Stimulated activated naive B cell treated with anti-CD40 and anti-IgM and Interleukin-4, amounts not matched to agents 10 μg/mL and 1 μg/mL and 100 μg/mL, for 72 hours (primary cell): Measurements from ENCODE around the gene FRMPD1.

Experiments used
- ATAC-seq, 2 donors: fragments of 150-1000 bp; cut with Tn5 transposase; replicated peaks; 2 replicates each; pipeline ENCODE4 v1.10.0; 2021; ENCODE audit warnings: moderate library complexity in 1 of 2
- DNase-seq: peaks from one replicate; pipeline ENCODE4 v3.0.0; 2021
- H3K27ac Mint-ChIP-seq: one replicate; pipeline ENCODE4 v1.8.0; 2022; ENCODE audit warnings: mild to moderate bottlenecking, mixed read lengths
- H3K27me3 Mint-ChIP-seq, 2 donors: one replicate each; pipeline ENCODE4 v1.8.0; 2022; ENCODE audit warnings: mixed read lengths in 2 of 2
- H3K36me3 Mint-ChIP-seq, 2 donors: one replicate each; pipeline ENCODE4 v1.8.0; 2022; ENCODE audit warnings: mixed read lengths in 2 of 2, mild to moderate bottlenecking in 1 of 2
- H3K4me1 Mint-ChIP-seq, 2 donors: one replicate each; pipeline ENCODE4 v1.8.0; 2022; ENCODE audit warnings: mixed read lengths in 2 of 2, mild to moderate bottlenecking in 1 of 2
- H3K4me3 Mint-ChIP-seq, 2 donors: one replicate each; pipeline ENCODE4 v1.8.0; 2022; ENCODE audit warnings: mild to moderate bottlenecking in 2 of 2, mixed read lengths in 2 of 2, moderate library complexity in 1 of 2
- H3K9me3 Mint-ChIP-seq, 2 donors: one replicate each; pipeline ENCODE4 v1.8.0; 2022; ENCODE audit warnings: mixed read lengths in 2 of 2, mild to moderate bottlenecking in 1 of 2

The FRMPD1 gene

DNA sequence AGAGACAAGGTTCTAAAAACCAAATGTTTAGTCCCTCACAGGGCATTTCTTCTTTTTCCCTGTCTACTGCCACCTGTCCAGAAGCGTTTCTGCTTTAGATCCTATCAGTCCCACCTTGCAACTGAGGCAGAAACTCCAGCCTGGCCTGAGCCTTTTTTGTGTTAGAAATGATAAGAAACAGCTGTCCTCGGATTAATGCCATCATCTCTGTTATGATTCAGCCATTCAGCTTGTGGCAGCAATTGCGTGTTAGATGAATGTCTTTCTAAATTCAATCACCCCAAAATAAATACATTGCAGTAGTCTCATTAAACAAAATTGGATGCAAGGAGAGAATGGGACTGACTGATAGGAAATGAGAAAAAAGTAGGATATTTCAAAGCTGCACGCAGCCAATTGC is 28.3 kb upstream of the FRMPD1 start:
- Mint-ChIP-seq H3K27me3 (peaks cover 0 to 6% of the 10 kb centered on the region in 2 donors), H3K36me3 (no peaks in the 10 kb centered on the region), H3K27ac (no peak overlapping the region), H3K9me3 (no peaks in the 10 kb centered on the region), H3K4me1 (peaks cover 2 to 4% of the 10 kb centered on the region in 2 donors), H3K4me3 (no peak overlapping the region)
- ATAC-seq (no peak), DNase-seq (no peak)

DNA sequence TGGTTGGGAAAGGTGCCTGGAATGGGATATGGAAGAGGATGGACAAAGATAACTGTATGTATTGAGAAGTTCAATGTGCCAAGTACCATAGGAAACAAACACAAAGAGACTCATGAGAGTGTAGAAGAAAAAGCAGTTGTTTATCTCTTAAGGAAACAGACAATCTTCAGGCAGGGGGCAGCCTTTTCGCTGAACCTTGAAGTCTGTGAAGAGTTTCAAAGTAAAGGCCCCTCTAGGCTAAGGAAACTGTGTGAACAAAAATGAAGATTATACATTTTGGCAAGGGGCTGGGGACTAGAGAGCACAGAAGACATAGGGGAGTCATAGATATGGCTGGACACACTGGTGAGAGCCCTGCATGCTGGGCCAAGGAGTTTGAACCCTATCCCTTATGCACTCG is 27.5 kb upstream of the FRMPD1 start:
- Mint-ChIP-seq H3K4me3 (no peak overlapping the region), H3K27ac (no peak overlapping the region), H3K36me3 (no peaks in the 10 kb centered on the region), H3K9me3 (no peaks in the 10 kb centered on the region), H3K27me3 (peaks cover 0 to 6% of the 10 kb centered on the region in 2 donors), H3K4me1 (peaks cover 2 to 4% of the 10 kb centered on the region in 2 donors)
- DNase-seq (no peak), ATAC-seq (no peak)

DNA sequence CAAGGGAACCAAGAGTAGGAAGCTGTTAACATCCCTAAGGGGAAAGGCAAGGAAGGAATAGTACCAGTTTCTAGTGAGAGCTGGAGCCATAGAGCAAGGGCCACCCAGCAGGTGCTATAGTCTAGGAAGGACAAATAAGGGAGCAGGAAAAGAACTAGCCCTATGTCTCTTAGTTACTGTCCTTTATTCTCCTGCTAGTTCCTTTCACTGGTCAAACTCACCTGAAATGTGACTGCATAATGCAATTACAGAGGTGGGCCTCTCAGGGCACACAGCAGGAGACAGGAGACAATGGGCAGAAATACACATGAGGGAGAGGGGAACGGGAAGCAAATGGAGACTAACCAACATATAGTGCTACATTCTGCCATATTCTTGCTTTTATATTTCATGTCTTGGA is 26.7 kb upstream of the FRMPD1 start:
- H3K4me1 Mint-ChIP-seq = peaks cover 2 to 4% of the 10 kb centered on the region in 2 donors
- H3K27ac Mint-ChIP-seq = no peak overlapping the region
- H3K4me3 Mint-ChIP-seq = no peak overlapping the region
- peaks cover 0 to 6% of the 10 kb centered on the region in 2 donors for H3K27me3 Mint-ChIP-seq
- DNase-seq (no peak), ATAC-seq (no peak)
- H3K36me3 Mint-ChIP-seq = no peaks in the 10 kb centered on the region
- H3K9me3 Mint-ChIP-seq = no peaks in the 10 kb centered on the region

DNA sequence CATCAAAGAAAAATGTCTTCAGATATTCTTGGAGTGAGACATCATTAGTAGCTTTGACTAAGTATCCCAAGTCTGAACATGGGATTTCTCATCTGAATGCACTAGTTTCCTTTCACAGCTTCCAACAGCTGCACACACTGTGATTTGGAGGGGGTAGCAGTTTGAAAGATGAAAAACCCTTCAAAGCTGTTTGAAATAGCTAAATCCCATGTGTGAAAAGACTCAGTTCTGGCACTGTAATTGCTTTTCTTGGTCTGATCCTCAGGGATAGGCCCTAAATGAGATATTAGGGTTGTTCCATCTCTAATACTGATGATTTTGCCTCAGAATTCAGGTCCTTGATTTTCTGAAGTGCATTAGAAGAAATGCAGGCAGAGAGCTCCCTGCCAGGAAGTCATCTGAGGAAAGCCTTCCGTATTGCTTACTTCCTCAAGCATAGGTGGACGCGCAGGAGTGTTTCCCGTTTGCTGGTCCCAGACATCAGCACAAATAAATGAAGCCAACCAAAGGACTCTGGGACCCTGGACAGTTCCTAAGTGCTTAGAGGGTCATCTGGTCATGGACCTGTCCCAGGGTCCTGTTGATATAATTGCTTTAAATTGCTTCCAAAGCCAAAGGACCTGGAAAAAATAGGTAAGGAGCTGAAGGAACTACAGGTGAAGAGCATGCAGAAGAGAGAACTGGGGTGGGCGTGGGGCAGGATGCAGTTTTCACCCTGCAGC is 25.6 kb upstream of the FRMPD1 start:
- no peak overlapping the region for H3K27ac Mint-ChIP-seq
- H3K4me1 Mint-ChIP-seq = peaks cover 2 to 4% of the 10 kb centered on the region in 2 donors
- DNase-seq = no peak
- H3K9me3 Mint-ChIP-seq = no peaks in the 10 kb centered on the region
- H3K4me3 Mint-ChIP-seq = no peak overlapping the region
- ATAC-seq = no peak
- peaks cover 0 to 6% of the 10 kb centered on the region in 2 donors for H3K27me3 Mint-ChIP-seq
- no peaks in the 10 kb centered on the region for H3K36me3 Mint-ChIP-seq

DNA sequence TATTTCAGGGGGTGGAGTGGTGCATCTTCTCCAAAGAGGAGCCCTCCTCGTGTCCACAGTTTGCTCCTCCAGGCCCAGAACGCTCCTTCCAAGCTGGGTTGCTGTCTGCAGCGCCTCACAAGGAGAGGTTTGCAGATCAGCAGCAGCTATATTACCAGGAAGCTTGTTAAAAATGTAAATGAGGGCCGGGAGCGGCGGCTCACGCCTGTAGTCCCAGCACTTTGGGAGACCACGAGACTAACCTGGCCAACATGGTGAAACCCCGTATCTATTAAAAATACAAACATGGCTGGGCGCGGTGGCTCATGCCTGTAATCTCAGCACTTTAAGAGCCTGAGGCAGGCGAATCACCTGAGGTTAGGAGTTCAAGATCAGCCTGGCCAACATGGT is 25.0 kb upstream of the FRMPD1 start:
- no peak overlapping the region for H3K27ac Mint-ChIP-seq
- DNase-seq (no peak), ATAC-seq (no peak)
- no peak overlapping the region for H3K4me3 Mint-ChIP-seq
- H3K9me3 Mint-ChIP-seq = no peaks in the 10 kb centered on the region
- H3K4me1 Mint-ChIP-seq = peaks cover 2 to 4% of the 10 kb centered on the region in 2 donors
- no peaks in the 10 kb centered on the region for H3K36me3 Mint-ChIP-seq
- peaks cover 0 to 6% of the 10 kb centered on the region in 2 donors for H3K27me3 Mint-ChIP-seq

DNA sequence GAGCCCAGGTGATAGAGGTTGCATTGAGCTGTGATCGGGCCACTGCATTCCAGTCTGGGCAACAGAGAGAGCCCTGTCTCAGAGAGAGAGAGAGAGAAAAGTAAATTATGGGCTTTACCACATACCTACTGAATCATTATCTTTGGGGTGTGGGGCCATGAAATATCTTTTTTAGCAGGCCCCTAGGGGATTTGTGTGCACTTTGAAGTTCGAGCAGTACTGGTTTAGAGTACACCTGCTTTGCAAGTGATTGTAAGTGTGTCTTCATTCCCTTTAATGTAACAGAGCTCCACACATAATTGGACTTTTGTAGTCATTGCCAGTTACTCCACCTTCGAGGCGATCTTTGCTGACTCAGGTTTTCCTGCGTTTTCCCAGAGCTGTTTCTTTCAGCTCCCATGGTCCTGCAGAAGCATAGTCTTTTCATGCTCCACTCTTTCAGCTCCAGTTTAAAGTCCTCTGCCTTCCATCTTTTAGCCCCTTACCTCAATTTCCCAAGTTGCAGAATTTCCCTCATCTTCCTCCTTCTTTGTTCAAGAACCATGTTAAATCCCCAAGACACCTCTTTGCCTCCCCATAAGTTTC is 24.0 kb upstream of the FRMPD1 start:
- no peak for DNase-seq
- Mint-ChIP-seq H3K27ac (no peak overlapping the region), H3K36me3 (no peaks in the 10 kb centered on the region), H3K27me3 (no peaks in the 10 kb centered on the region), H3K4me3 (no peak overlapping the region), H3K9me3 (no peaks in the 10 kb centered on the region), H3K4me1 (peaks cover 0 to 2% of the 10 kb centered on the region in 2 donors)
- ATAC-seq = no peak

DNA sequence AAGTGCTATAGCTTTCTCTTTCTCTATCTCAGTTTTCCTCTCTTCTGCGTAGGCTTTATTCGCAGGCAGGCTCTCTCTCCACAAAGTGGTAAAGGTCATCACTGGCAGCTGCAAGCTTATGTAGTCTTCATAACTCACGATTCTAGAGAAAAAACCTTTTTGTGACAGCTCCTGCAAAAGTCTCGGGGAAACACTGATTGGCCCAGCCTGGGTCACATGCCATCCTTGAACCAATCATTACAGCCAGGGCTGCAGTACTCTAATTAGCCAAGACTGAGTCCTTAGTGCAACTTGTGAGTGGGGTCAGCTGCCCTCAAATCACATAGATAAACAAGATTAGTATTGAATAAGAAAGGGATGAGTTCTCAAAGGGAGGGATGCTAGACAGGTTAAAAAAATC is 18.3 kb upstream of the FRMPD1 start:
- H3K9me3 Mint-ChIP-seq = no peaks in the 10 kb centered on the region
- DNase-seq = no peak

DNA sequence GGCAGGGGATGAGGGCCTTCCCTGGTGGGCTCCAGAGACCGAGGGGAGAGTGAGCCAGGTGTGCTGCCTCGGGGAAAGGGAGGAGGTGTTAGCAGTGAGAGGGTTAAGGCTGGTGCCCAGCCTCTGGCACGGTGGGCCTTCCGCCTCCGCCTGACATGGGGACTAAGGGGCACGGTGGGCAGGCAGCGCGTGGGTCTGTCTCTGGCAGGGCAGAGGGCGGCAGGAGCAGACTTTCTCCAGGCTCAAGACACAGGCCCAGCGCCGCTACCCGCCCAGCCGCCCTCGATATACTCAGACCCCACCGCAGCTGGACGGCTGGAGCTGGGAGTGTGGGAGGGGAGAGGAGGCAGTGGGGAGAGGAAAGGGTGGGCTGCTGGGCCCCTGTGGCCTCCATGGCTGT is 14.9 kb upstream of the FRMPD1 start:
- Mint-ChIP-seq H3K36me3 (no peaks in the 10 kb centered on the region), H3K4me3 (no peak overlapping the region), H3K27me3 (peaks cover 9 to 12% of the 10 kb centered on the region in 2 donors), H3K4me1 (no peaks in the 10 kb centered on the region), H3K9me3 (no peaks in the 10 kb centered on the region), H3K27ac (peak overlapping the region; percentile 32)
- DNase-seq (no peak), ATAC-seq (no peak)

More for the DNA sequence above, 18.3 kb upstream of the FRMPD1 start:
- no peaks in the 10 kb centered on the region for H3K36me3 Mint-ChIP-seq
- H3K4me3 Mint-ChIP-seq = no peak overlapping the region
- H3K4me1 Mint-ChIP-seq = no peaks in the 10 kb centered on the region
- H3K27ac Mint-ChIP-seq = no peak overlapping the region
- peaks cover 9 to 12% of the 10 kb centered on the region in 2 donors for H3K27me3 Mint-ChIP-seq
- no peak for ATAC-seq

DNA sequence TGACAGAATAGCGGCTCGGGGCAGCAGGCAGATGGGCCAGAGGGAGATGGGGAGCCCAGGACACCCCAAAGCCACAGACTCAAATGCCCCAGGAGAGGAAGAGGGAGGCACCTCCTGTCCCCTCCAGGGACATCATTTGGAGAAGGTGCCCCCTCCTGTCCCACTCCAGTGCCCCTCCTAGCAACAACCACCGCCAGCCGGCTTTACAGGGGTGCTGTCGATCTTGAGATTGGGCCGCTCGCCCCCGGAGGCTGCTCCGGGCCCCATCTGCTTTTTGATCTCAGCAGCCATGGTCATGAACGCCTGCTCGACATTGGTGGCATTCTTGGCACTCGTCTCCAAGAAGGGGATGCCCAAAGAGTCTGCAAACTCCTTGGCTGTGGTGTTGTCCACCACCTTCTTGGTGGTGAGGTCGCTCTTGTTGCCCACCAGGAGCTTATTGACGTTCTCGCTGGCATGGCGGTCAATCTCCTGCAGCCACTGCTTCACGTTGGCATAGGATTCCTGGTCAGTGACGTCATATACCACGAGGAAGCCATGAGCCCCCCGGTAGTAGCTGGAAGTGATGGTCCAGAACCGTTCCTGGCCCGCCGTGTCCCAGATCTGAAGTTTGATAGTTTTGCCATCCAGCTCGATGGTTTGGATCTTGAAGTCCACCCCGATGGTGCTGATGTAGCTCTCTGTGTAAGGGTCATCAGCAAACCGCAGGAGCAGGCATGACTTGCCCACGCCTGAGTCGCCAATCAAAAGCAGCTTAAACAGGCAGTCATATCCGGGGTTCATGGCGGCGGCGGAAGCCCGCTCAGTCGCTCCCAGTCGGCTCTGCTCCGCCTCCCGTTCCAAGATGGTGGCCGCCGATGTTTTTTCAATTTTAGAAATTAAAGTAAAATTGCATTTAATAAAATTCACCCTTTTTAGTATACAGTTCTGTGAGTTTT is 14.0 kb upstream of the FRMPD1 start:
- ATAC-seq (no peak), DNase-seq (no peak)
- Mint-ChIP-seq H3K4me3 (no peak overlapping the region), H3K36me3 (no peaks in the 10 kb centered on the region), H3K27me3 (peaks cover 9 to 12% of the 10 kb centered on the region in 2 donors), H3K9me3 (no peaks in the 10 kb centered on the region), H3K4me1 (no peaks in the 10 kb centered on the region), H3K27ac (no peak overlapping the region)

DNA sequence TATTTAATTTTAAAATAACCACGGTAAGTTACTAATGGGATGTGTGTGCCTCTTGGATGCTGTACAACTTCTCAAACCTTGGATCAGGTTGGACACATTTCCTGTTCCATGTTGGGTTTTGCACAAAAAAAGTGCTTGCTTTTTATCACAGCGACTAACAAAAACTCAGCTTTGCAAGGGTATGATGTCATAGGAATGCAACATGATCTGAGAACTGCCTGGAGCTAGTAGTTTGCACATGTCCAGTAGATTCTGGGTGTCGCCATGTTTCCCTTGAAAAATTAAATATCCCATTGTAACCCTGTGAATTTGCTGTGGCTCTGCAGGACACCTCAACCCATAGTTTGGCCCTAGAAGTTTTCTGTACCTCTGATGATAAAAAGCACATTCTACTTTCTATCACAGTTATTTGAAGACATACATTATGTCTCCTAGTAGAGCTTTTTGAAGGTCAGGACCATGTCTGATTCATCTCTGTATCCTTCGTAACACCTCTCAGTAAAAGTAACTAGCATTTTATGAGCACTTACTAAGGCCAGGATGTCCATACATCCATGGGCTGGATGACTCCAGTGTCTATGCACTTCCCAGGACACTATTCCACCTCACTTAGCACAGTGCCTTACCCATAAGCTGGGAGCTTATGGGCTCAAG is 11.5 kb upstream of the FRMPD1 start:
- ATAC-seq = no peak
- no peak overlapping the region for H3K27ac Mint-ChIP-seq
- peaks cover 9 to 18% of the 10 kb centered on the region in 2 donors for H3K27me3 Mint-ChIP-seq
- H3K4me3 Mint-ChIP-seq = no peak overlapping the region
- no peak for DNase-seq
- no peaks in the 10 kb centered on the region for H3K36me3 Mint-ChIP-seq
- H3K9me3 Mint-ChIP-seq = no peaks in the 10 kb centered on the region
- H3K4me1 Mint-ChIP-seq = peaks cover 0 to 13% of the 10 kb centered on the region in 2 donors

DNA sequence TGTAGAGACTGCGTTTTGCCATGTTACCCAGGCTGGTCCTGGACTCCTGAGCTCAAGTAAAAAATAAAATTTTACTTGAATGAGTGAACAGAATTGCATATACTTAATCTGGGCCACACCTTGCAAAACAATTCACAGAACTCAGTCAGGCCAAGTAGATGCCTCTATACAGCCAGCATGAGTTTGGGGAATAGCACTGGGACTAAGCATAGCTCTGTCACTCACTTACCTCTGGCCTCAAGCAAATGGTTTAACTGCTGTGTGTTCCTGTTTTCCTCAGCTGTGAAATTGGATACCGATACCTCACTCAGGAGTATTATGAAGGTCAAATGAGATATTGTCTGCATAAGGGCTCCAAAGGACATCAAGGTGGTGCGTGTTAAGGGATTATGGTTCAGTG is 10.9 kb upstream of the FRMPD1 start:
- DNase-seq (no peak), ATAC-seq (no peak)
- Mint-ChIP-seq H3K4me1 (peaks cover 0 to 13% of the 10 kb centered on the region in 2 donors), H3K9me3 (no peaks in the 10 kb centered on the region), H3K27ac (no peak overlapping the region), H3K27me3 (peaks cover 15 to 23% of the 10 kb centered on the region in 2 donors), H3K4me3 (no peak overlapping the region), H3K36me3 (no peaks in the 10 kb centered on the region)

DNA sequence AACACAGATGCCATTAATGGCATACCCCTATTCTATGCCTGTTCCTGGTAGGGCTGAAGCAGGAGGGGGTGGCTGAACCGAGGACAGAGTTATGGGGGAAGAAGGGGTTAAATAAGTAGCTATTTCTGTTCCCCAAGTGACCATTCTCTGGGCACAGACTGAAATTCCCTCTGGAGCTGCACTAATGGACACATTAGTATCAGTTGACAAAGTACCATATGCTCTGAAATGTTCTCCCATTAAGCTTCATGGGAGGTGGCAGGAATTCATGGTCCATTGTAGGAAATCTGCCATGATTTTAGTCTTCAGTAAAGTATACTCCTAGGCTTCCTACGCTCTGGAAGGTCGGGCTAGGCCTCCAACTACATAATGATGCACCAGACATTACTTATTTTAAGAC is 10.5 kb upstream of the FRMPD1 start:
- Mint-ChIP-seq H3K4me1 (peaks cover 0 to 13% of the 10 kb centered on the region in 2 donors), H3K27ac (no peak overlapping the region), H3K27me3 (peaks cover 17 to 26% of the 10 kb centered on the region in 2 donors), H3K4me3 (no peak overlapping the region), H3K36me3 (no peaks in the 10 kb centered on the region), H3K9me3 (no peaks in the 10 kb centered on the region)
- no peak for DNase-seq
- no peak for ATAC-seq

DNA sequence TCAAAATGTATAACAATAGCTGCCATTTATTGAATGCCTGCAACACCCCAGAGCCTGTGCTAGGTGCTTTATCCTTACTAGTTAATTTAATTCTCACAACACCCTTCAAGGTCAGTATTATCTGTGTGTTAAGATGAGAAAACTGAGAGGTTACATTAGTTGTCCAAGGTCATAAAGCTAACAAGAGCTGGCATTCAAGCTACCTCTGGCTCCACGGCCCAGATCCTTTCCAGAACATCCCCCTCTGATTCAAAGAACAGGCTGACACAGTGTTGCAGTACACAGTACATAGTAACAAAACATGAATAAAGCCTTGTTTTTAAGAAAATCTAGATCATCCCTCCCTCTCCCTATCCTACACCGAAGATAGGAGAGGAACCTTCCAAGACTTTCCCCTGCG is 9.4 kb upstream of the FRMPD1 start:
- DNase-seq (no peak), ATAC-seq (no peak)
- Mint-ChIP-seq H3K4me1 (peaks cover 0 to 13% of the 10 kb centered on the region in 2 donors), H3K27me3 (peaks cover 8 to 17% of the 10 kb centered on the region in 2 donors), H3K27ac (no peak overlapping the region), H3K9me3 (no peaks in the 10 kb centered on the region), H3K4me3 (no peak overlapping the region), H3K36me3 (no peaks in the 10 kb centered on the region)

DNA sequence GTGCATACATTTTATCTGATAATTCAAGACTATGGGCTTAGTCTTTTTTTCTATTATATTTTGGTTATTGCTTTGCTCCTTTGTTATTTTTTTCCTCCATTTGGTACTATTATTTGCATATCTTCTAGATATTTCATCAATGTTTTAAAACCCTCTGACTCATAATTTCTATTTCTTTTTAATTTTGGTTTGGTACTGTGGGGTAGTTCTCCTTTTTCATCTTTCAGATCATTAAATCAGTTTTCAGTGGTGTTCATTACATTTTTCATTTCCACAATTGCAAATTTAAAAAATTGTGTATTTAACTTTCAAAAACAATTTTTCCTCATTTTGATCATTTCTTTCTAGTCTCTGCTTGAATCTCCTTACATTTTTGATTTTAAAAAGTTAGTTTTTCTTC is 7.5 kb upstream of the FRMPD1 start:
- Mint-ChIP-seq H3K4me1 (peaks cover 0 to 13% of the 10 kb centered on the region in 2 donors), H3K9me3 (no peaks in the 10 kb centered on the region), H3K27me3 (peaks cover 16 to 26% of the 10 kb centered on the region in 2 donors), H3K27ac (no peak overlapping the region), H3K36me3 (no peaks in the 10 kb centered on the region), H3K4me3 (no peak overlapping the region)
- no peak for DNase-seq
- ATAC-seq = peak in 1 of 2 donors; percentile 61
